SK-N-SH treated with all-trans-retinoic acid at 6 μM for 48 hours (cell line): ENCODE results near the gene GNAQ.
A peak's percentile ranks its signal among the peaks of the same experiment; 100 is the strongest.

Experiments used
- RARB ChIP-seq: fragments of 250-450 bp; sonication (Bioruptor Pico); IDR thresholded peaks from 2 replicates; pipeline ENCODE4 v1.8.0; 2021; ENCODE audit warnings: mild to moderate bottlenecking, moderate library complexity
- ZC3H10 ChIP-seq: fragments of 250-450 bp; sonication (Bioruptor Pico); IDR thresholded peaks from 2 replicates; pipeline ENCODE4 v1.5.1; 2021; ENCODE audit warnings: mild to moderate bottlenecking, moderate library complexity
- ZFP3 ChIP-seq: fragments of 250-450 bp; sonication (Bioruptor Pico); IDR thresholded peaks from 2 replicates; pipeline ENCODE4 v1.5.0; 2020; ENCODE audit warnings: mild to moderate bottlenecking, moderate library complexity
- ZNF70 ChIP-seq: fragments of 450-650 bp; formaldehyde crosslinking; IDR thresholded peaks from 2 replicates; pipeline ENCODE4 v1.5.0; 2020; ENCODE audit warnings: mild to moderate bottlenecking, moderate library complexity
- TF ChIP-seq, protein P1 (sequence below): fragments of 250-450 bp; sonication (Bioruptor Pico); IDR thresholded peaks from 2 replicates; pipeline ENCODE4 v1.5.1; 2021; ENCODE audit warnings: mild to moderate bottlenecking, moderate library complexity

- TF ChIP-seq, protein P1, sequence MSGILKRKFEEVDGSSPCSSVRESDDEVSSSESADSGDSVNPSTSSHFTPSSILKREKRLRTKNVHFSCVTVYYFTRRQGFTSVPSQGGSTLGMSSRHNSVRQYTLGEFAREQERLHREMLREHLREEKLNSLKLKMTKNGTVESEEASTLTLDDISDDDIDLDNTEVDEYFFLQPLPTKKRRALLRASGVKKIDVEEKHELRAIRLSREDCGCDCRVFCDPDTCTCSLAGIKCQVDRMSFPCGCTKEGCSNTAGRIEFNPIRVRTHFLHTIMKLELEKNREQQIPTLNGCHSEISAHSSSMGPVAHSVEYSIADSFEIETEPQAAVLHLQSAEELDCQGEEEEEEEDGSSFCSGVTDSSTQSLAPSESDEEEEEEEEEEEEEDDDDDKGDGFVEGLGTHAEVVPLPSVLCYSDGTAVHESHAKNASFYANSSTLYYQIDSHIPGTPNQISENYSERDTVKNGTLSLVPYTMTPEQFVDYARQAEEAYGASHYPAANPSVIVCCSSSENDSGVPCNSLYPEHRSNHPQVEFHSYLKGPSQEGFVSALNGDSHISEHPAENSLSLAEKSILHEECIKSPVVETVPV (CRISPR knock-in tag) = peak; percentile 66; the same call in 1 of the 2 replicates
- TF ChIP-seq ZC3H10 (CRISPR knock-in tag) = no peak
- no peak for TF ChIP-seq RARB (CRISPR knock-in tag)
- no peak for TF ChIP-seq ZFP3 (CRISPR knock-in tag)
- no peak for TF ChIP-seq ZNF70 (CRISPR knock-in tag)
Measured at GRCh38 chr9:77987081-77987656, 44.4 kb downstream of the GNAQ start.
